ENCODE data around the gene ADCY10. TPM values are rescaled to one million over a fixed set of nuclear protein-coding genes. Genes with fewer than 3 reads are reported as not detected.
"Not testable (repeated sequence)": the region's sequence is repeated elsewhere in the genome, so short reads cannot be mapped to it uniquely, and the experiment has no call there.

Gene ADCY10
- total and polyA plus RNA-seq, 2 of the 8 experiments (the other 6 are each of a cell fraction or from before 2014, with no cell fraction given) = 0.02 TPM; not detected in 1

- H3K4ac ChIP-seq (replicated peaks; ENCODE audit: insufficient read length, low read depth, low read length); H2BK12ac ChIP-seq (ENCODE audit: low read depth, low read length); H2AK5ac ChIP-seq (ENCODE audit: low read depth, low read length); H4K20me1 ChIP-seq (replicated peaks in 1 of 2; ENCODE audit: control insufficient read depth in 1 of 2, insufficient read depth in 2 of 2, low read length in 2 of 2); H3K4me1 ChIP-seq (replicated peaks in 1 of 4; ENCODE audit: control insufficient read depth in 3 of 4, insufficient read depth in 4 of 4, low read length in 3 of 4); H4K8ac ChIP-seq (ENCODE audit: extremely low read depth, insufficient read depth, low read length); H3K56ac ChIP-seq (replicated peaks; ENCODE audit: insufficient read length, low read depth, low read length); H2BK15ac ChIP-seq (ENCODE audit: low read length); H2BK20ac ChIP-seq (ENCODE audit: low read length); H2BK120ac ChIP-seq (replicated peaks; ENCODE audit: low read depth, low read length); FAIRE-seq; H3K9ac ChIP-seq (replicated peaks in 1 of 4; ENCODE audit: extremely low read depth in 1 of 4, low read depth in 3 of 4, low read length in 3 of 4); H3K27me3 ChIP-seq (replicated peaks in 1 of 4; ENCODE audit: control insufficient read depth in 3 of 4, extremely low read depth in 1 of 4, insufficient read depth in 3 of 4, low read length in 3 of 4); H3K4me3 ChIP-seq (ENCODE audit: extremely low read depth in 1 of 4, insufficient read depth in 2 of 4, low read depth in 3 of 4, low read length in 4 of 4); H3K9me3 ChIP-seq (ENCODE audit: insufficient read depth in 2 of 2, low read depth in 1 of 2, low read length in 1 of 2); H3K79me2 ChIP-seq (ENCODE audit: control insufficient read depth in 1 of 2, insufficient read depth in 2 of 2, low read length in 2 of 2); H3K4me2 ChIP-seq (ENCODE audit: insufficient read depth in 1 of 2, low read depth in 2 of 2, low read length in 2 of 2); H4K5ac ChIP-seq (ENCODE audit: insufficient read length, low read depth, low read length); H3K79me1 ChIP-seq (ENCODE audit: low read depth, low read length); H4K91ac ChIP-seq (replicated peaks; ENCODE audit: insufficient read length, low read length); H3K18ac ChIP-seq (ENCODE audit: extremely low read depth, low read length); DNase-seq (ENCODE audit: low read depth in 1 of 2, low spot score in 2 of 2); H3K23ac ChIP-seq (ENCODE audit: insufficient read length); H3K14ac ChIP-seq (ENCODE audit: insufficient read length); H2BK5ac ChIP-seq (ENCODE audit: low read depth, low read length); H3K27ac ChIP-seq (ENCODE audit: low read depth, low read length); H3K23me2 ChIP-seq (ENCODE audit: low read depth, low read length); H3K36me3 ChIP-seq (ENCODE audit: control insufficient read depth in 2 of 4, insufficient read depth in 4 of 4, low read length in 3 of 4): not testable (repeated sequence)
- ChIA-PET CTCF (ENCODE audit: partially characterized antibody) (interaction anchor here (1.4 to 1.6 kb wide), 3 partner anchors 8 to 14 kb away, joined by 3 to 8 read pairs (median 3); no protein-coding TSS in a partner anchor), POLR2A (ENCODE audit: partially characterized antibody) (interaction anchor here (1.3 kb wide), 1 partner anchor 11 kb away, joined by 3 read pairs; no protein-coding TSS in a partner anchor)
- WGBS, 2 experiments (ENCODE audit: extremely low coverage in 1 of 2, insufficient coverage in 1 of 2, insufficient read length in 1 of 2, insufficient replicate concordance in 2 of 2, low coverage in 1 of 2, low lambda C conversion rate in 2 of 2, missing lambda C conversion rate in 1 of 2) = 82% methylated on average over 5 of the region's 5 CpGs; no CpG with 5 or more reads in 1 of the 2 experiments
- 0 out of 2 replicates have a peak overlapping the region, but pooled peaks have one; percentile 36 for H2AFZ ChIP-seq (ENCODE audit: low read length)
Measured at GRCh38 chr1:167830668-167831067, 83.3 kb downstream of the ADCY10 start.
